HG03439 (cell line): ENCODE results near the gene C1QTNF9.
"Not testable (repeated sequence)": the region's sequence is repeated elsewhere in the genome, so short reads cannot be mapped to it uniquely, and the experiment has no call there.

Experiments used
- ATAC-seq: cut with Tn5 transposase; IDR thresholded peaks from one replicate; pipeline ENCODE4 v1.9.1; 2021; ENCODE audit warnings: mild to moderate bottlenecking, moderate library complexity; ENCODE audit not compliant: unreplicated experiment

The C1QTNF9 gene

DNA sequence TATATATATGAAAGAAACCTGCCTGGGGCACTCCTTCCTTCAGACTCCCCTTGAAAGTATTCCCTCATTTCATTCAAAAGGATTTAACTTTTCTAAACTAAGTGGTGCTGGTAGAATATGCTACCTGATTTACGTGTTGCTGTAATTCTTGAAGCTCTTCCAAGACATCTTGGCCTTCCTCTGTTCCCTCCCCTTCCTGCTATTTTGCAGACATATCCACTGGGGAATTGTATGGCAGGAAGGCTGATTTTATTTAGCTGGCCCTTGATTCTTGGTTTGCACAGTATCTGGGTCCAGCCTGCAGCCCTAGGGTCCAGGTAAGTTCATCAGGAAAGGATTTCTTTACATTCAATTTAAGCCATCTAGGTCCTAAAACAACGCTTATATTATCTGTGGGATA lies at the start of gene C1QTNF9:
TSS of gene C1QTNF9 (plus strand) at position 281 of the 400 bp plus-strand sequence. CDS start 6,424 bp downstream, outside the sequence.
- not testable (repeated sequence) for ATAC-seq

GRCh38 chr13:24261566-24261965 lies 47.8 kb upstream of the C1QTNF9 start:
- no peak for ATAC-seq

DNA sequence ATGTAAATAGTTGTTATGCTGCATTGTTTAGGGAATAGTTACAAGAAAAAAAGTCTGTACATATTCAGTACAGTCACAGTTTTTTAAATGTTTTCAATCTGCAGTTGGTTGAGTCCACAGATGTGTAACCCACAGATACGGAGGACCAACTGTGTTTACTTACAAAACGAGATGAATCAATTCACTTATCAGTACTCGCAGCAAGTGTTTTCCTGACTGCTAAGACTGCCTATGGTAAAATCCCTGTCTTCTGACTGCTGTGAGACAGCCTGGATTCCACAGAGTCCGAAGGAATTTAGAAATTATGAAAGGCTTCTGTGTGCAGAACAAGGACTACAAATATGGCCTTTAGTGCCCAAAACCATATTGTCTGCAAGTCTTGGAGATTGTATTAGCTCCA lies 45.7 kb upstream of the C1QTNF9 start:
- ATAC-seq, result no peak

DNA sequence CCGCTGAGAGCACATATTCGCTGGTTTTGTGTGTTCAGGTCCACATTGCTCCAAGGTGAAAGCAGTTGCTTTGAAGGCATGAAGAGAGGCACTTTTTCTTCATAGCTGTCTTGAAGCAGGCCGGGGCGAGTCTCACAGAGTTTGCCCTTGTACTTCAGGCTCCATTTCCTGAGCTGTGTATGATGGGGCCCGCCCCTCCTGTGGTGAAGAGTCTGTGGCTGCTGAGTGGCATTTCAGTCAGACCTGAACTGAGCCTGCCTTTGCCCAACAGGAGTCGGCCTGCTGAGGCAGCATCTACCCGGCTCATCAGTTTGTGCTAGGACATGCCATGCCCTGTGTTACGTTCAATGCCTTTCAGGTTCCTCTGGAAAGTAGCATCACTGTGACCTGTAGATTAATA lies 44.4 kb upstream of the C1QTNF9 start:
- ATAC-seq, result no peak

GRCh38 chr13:24265453-24265852 lies 43.9 kb upstream of the C1QTNF9 start:
- ATAC-seq, result no peak

GRCh38 chr13:24267274-24267673 lies 42.1 kb upstream of the C1QTNF9 start:
- no peak for ATAC-seq

- ATAC-seq, result no peak
These were observed 41.6 kb upstream of the C1QTNF9 start for GRCh38 chr13:24267801-24268200.

GRCh38 chr13:24269821-24270220 lies 39.6 kb upstream of the C1QTNF9 start:
- ATAC-seq, result no peak

- ATAC-seq, result peak; percentile 42
These were observed 38.7 kb upstream of the C1QTNF9 start for GRCh38 chr13:24270639-24271141.

GRCh38 chr13:24271231-24271600 lies 38.2 kb upstream of the C1QTNF9 start:
- no peak for ATAC-seq

GRCh38 chr13:24271601-24272451 lies 37.6 kb upstream of the C1QTNF9 start:
- ATAC-seq, result peak; percentile 45

DNA sequence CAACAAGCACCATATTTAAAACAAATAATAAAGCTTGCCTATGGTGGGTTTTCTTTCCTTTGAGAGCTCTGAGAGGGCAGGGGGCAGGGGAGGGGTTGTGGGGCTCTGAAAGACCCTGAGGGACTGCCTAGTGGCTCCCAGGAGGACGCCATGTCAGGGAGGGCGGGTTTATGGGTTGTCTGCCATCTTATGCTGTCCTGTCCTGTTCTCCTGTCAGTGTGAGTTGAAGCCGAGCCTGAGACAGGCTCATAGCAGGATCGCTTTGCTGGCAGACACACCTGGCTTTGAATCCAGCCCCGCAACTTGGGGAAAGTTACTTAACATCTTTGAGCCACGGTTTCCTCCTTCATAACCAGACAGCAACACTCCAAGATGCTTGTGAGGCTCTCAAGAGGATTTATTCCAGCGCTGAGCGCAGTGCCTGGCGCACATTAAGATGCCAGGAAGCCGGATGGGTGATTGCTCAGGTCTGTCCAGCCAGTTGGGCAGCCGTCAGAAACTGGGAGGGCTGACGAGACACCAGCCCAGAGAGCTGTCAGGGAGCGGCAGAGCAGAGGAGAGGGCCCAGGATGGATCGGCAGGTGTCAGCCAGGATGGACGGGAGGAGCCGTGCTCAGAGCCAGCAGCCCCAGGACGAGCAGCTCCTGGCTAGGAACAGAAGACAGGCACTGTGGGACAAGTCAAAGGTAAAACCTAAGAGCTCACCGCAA lies 36.8 kb upstream of the C1QTNF9 start:
- ATAC-seq, result no peak

DNA sequence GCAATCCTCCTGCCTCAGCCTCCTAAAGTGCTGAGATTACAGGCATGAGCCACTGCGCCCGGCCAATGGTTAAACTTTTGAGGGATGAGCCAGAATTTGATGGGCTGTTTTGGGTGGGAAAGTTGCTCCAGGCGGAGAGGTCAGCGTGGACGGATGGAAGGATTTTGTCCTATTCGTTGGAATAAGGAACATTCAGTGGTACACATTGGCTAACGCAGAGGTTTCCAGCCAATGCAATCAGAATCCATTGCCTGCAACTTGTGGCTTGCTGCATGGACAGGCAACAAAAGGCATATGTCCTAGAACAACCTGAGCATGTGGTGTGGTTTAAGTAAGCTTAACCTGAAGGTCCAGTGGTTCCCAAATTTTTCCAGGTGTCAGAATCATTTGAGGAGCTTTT lies 35.5 kb upstream of the C1QTNF9 start:
- no peak for ATAC-seq

DNA sequence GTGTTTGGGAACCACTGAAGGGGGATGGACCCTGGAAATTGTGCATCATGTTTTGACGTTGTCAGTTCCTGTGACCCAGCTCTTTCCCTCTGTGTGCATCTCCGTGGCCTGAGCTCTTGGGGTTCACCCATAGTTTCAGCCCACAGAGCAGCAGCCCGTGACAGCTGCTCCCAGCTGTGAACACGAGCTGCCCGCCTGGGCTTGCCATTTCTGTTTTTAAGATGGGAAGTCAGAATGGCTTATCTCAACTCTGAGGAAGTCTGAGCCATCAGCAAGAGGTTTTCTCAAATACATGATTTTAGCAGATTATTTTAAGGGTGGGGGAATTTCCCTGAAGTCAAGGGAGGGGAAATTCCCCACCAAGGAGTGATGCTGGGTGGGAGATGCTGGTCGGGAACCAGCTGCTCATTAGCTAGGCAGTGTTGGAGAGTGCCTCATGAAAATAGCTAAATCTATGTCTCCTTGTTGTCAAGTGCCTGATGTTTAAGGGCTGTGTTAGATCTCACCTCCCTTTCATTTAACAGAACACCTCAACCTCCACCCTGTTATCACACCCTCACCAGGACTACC lies 34.8 kb upstream of the C1QTNF9 start:
- peak; percentile 58 for ATAC-seq

DNA sequence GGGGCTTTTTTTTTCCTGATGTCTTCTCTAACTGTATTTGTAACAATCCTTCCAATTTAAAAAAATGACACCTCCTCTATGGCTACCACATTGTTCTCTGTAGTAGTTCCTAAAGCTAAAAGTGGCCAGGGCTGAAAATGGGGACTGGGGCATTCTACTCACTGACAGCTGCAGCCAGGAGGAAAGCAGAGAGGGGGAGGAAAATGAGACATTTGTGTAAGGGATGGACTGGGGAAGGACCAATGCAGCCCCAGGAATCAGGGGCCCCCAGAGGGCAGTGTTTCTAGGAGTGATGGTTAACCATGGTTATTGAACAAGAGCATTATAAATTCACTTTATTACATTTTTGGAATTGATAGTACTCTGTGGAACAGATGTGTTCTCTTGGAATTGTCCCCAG lies 34.3 kb upstream of the C1QTNF9 start:
- ATAC-seq, result no peak

DNA sequence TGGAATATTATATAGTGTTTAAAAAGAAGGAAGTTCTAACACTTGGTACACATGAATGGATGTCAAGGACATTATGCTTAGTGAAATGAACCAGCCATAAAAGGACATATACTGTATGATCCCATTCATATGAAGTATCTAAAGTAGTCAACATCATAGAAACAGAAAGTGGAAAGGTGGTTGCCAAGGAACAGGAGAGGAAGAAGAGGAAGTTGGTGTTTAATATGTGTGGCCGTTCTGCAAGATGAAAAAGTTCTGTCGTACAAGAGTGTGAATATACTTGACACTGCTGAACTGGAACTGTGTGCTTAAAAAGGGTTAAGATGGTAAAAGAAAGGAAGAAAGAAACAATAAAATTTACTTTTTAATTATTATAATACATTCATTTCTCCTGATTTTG lies 33.1 kb upstream of the C1QTNF9 start:
- no peak for ATAC-seq

DNA sequence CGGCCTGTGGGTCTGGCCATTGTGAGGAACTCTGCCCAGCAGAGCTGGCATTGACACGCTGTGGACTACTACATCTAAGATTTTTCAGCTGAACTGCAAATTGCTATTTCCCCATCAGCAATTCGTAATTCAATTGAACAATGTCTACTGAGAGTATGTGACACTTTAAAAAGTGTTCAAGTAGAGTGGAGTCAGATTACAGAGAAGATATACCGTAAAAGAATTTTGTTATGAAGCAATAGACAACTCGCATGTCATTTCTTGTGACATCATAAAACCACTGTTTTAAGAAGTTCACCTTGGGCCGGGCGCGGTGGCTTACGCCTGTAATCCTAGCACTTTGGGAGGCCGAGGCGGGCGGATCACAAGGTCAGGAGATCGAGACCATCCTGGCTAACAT lies 32.5 kb upstream of the C1QTNF9 start:
- ATAC-seq, result no peak

DNA sequence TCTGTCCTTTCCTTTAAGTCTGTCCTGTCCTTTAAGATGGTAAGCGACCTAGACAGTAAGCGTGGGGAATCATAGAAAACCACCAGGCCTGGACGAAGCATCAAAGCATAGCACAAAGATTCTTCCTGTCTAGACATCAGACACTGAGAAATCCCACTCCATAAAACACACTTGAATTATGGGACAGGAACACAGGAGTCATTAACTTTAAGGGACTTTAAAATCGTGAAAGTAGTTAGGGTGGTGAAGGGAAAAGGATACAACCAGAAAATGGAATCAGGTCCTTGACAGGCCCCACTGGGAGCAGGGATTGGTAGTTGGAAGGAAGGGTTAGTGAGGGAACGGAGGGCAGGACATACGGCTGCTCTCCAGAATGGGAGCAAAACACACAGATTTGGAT lies 31.6 kb upstream of the C1QTNF9 start:
- ATAC-seq, result no peak

DNA sequence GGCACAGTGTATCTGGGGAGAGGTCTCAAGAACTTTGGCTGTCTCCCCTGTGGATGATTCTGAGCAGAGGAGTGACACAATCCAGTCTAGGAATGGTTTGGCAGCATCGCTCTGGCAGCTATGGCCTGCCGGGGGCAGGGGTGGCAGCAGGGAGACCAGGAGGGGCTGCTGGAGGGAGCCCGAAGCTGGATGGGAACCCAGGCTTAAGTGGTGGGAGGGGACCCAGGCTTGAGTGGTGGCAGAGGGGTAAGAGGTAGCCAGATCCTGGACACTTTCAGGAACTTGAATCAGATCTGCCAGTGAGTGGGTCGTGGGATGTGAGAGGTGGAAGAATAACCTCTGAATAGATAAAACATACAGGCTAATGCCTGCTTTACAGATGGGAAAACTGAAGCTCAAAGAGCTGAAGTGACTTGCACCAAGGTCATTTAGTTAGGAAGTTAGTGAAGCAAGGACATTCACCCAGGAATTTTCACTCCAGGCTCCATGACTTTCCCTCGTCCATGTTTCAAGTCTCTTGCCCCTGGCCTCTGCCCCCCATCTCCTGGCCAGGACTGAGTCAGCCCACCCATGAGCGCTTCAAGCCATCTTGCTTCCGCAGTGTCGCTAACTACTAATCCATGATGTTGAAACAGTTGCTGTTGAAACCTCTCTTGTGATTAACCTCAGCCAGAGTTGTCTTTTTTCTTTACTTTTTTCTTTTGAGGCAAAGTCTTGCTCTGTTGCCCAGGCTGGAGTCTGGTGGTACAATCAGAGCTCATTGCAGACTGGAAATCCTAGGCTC lies 29.9 kb upstream of the C1QTNF9 start:
- ATAC-seq, result no peak

DNA sequence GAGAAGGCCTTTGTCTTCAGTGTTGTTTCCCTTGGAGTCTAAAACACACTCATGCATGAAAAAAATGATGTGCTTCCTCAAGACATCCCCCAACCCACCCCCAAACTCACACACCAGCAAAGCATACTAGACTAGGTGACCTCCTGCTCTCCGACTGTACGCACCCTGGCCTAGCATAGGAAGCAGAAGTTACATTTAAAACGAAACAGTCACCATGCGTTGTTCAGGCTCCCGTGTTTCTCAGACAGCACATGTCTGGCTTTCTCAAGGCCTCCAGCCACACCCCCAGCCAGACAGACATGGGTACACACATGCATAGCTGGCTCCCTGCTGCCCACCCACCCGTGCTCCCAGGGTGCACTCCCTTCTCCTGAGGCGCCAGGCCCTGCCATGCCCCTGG lies 28.7 kb upstream of the C1QTNF9 start:
- no peak for ATAC-seq
